Body of pancreas (tissue), 4 donors: Measurements from ENCODE around the gene EN1.

Experiments
- CTCF ChIP-seq, 7 experiments: fragments of 450-650 bp in 4 of 7; fragments of 200-600 bp in 3 of 7; sonication (generic) in 3 of 7; IDR thresholded peaks; one replicate each; pipeline ENCODE4 v1.5.1; 2016 to 2019; ENCODE audit warnings: antibody characterized with exemption in 7 of 7
- POLR2A ChIP-seq, 3 donors: fragments of 450-650 bp; IDR thresholded peaks; one replicate each; pipeline ENCODE4 v1.6.1; 2016; ENCODE audit warnings: antibody characterized with exemption in 3 of 3, mild to moderate bottlenecking in 2 of 3

- TF ChIP-seq POLR2A (IDR thresholded peaks at IDR 0.05) (no peak), CTCF (IDR thresholded peaks at IDR 0.05) (no peak)
These were observed 32.1 kb downstream of the EN1 start for GRCh38 chr2:118815314-118815713.
